Osteocyte (in vitro differentiated cells): Measurements from ENCODE around the gene LGALS7. TPM values are rescaled to one million over a fixed set of nuclear protein-coding genes. Genes with fewer than 3 reads are reported as not detected.
"Not testable (repeated sequence)": the region's sequence is repeated elsewhere in the genome, so short reads cannot be mapped to it uniquely, and the experiment has no call there.

ENCODE experiments used
- DNase-seq: peaks from one replicate; pipeline ENCODE4 v3.0.0; 2021; ENCODE audit warnings: mixed read lengths; ENCODE audit not compliant: unreplicated experiment; ENCODE audit errors: extremely low spot score
- H3K27ac Mint-ChIP-seq: one replicate; pipeline ENCODE4 v1.8.0; 2021; ENCODE audit warnings: mild to moderate bottlenecking, mixed read lengths; ENCODE audit not compliant: unreplicated experiment
- H3K27me3 Mint-ChIP-seq: one replicate; pipeline ENCODE4 v1.8.0; 2021; ENCODE audit warnings: mixed read lengths; ENCODE audit not compliant: unreplicated experiment
- H3K36me3 Mint-ChIP-seq: one replicate; pipeline ENCODE4 v1.8.0; 2021; ENCODE audit warnings: mixed read lengths; ENCODE audit not compliant: unreplicated experiment
- H3K4me1 Mint-ChIP-seq: one replicate; pipeline ENCODE4 v1.8.0; 2021; ENCODE audit warnings: mixed read lengths; ENCODE audit not compliant: unreplicated experiment
- H3K4me3 Mint-ChIP-seq: one replicate; pipeline ENCODE4 v1.8.0; 2021; ENCODE audit warnings: mild to moderate bottlenecking, moderate library complexity, mixed read lengths; ENCODE audit not compliant: unreplicated experiment
- H3K9me3 Mint-ChIP-seq: one replicate; pipeline ENCODE4 v1.8.0; 2021; ENCODE audit warnings: mixed read lengths; ENCODE audit not compliant: unreplicated experiment
- long read RNA-seq: library from polyadenylated mRNA; unstranded; transcript quantifications from one replicate; pipeline ENCODE4 v2.0.0, GENCODE V29; 2021
- total RNA-seq: library from RNA; stranded (reverse); gene quantifications from 2 replicates; pipeline ENCODE4 v1.2.1, GENCODE V29; 2021
- TF ChIP-seq, protein P1 (sequence below): fragments of 200-600 bp; sonication (generic); IDR thresholded peaks from 2 replicates; pipeline ENCODE4 v1.5.0; 2021; ENCODE audit warnings: antibody characterized with exemption, mild to moderate bottlenecking, moderate library complexity

Gene LGALS7
- not detected in 2 replicates for total RNA-seq
- long read RNA-seq: 0 reads

DNA sequence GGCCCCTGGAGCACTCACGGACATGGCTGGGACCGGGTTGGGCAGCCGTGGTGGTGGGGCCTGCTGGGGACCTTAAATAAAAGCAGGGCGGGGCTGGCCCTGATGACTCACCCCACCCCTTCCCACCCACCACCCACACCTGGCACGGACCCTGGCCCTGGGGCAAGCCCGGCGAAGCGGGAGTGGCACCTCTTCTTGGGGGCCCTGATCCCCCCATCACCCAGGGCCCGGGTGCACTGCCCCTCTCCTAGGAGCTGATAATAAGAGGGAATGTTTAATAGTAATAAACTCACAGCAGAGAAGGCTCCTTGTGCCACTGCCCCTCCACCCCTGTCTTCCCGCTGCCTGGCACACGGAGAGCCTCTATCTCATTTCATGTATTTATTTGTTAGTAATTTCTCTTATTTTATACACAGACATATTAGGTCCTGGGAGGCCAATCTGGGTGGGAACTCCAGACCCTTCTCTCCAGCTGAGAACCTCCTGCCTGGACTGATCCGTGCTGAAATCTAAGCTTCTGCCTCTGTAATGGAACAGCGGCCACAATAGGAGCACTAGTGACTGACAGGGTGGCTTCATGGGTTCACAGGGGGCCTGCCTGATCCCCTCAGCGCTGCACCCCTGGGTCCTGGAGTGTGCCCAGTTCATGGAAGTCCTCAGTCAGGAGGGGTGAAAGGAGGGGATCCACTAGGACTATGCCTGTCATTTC is at the start of gene LGALS7:
TSS of gene LGALS7 (minus strand) at position 49 of the 709 bp plus-strand sequence. CDS start at position 24, 25 bp downstream.
- no peak within 1 kb of the TSS for H3K27ac Mint-ChIP-seq
- no peak for DNase-seq
- H3K4me1 Mint-ChIP-seq: no peaks in the 10 kb centered on the region
- peaks cover 1% of the 10 kb centered on the region for H3K27me3 Mint-ChIP-seq
- TF ChIP-seq, protein P1, sequence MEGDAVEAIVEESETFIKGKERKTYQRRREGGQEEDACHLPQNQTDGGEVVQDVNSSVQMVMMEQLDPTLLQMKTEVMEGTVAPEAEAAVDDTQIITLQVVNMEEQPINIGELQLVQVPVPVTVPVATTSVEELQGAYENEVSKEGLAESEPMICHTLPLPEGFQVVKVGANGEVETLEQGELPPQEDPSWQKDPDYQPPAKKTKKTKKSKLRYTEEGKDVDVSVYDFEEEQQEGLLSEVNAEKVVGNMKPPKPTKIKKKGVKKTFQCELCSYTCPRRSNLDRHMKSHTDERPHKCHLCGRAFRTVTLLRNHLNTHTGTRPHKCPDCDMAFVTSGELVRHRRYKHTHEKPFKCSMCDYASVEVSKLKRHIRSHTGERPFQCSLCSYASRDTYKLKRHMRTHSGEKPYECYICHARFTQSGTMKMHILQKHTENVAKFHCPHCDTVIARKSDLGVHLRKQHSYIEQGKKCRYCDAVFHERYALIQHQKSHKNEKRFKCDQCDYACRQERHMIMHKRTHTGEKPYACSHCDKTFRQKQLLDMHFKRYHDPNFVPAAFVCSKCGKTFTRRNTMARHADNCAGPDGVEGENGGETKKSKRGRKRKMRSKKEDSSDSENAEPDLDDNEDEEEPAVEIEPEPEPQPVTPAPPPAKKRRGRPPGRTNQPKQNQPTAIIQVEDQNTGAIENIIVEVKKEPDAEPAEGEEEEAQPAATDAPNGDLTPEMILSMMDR: no peak
- no peaks in the 10 kb centered on the region for H3K36me3 Mint-ChIP-seq
- no peaks in the 10 kb centered on the region for H3K9me3 Mint-ChIP-seq
- no peak within 1 kb of the TSS for H3K4me3 Mint-ChIP-seq

DNA sequence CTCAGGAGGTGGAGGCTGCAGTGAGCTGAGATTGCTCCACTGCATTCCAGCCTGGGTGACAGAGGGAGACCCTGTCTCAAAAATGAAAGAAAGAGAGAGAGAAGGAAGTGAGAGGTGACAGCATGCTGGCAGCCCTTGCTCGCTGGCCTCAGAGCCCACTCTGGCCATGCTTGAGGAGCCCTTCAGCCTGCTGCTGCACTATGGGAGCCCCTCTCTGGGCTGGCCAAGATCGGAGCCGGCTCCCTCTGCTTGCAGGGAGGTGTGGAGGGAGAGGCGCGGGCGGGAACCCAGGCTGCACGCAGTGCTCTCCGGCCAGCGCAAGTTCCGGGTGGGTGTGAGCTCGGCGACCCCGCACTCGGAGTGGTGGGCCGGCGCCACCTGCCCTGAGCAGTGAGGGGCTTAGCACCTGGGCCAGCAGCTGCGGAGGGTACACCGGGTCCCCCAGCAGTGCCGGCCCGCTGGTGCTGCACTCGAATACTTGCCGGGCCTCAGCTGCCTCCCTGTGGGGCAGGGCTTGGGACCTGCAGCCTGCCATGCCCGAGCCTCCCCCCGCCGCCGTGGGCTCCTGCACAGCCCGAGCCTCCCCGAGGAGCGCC is 48.0 kb upstream of the LGALS7 start:
- H3K27ac Mint-ChIP-seq, H3K4me3 Mint-ChIP-seq, DNase-seq, H3K27me3 Mint-ChIP-seq, H3K4me1 Mint-ChIP-seq, H3K9me3 Mint-ChIP-seq: not testable (repeated sequence)
- H3K36me3 Mint-ChIP-seq: peaks cover 33% of the 10 kb centered on the region

DNA sequence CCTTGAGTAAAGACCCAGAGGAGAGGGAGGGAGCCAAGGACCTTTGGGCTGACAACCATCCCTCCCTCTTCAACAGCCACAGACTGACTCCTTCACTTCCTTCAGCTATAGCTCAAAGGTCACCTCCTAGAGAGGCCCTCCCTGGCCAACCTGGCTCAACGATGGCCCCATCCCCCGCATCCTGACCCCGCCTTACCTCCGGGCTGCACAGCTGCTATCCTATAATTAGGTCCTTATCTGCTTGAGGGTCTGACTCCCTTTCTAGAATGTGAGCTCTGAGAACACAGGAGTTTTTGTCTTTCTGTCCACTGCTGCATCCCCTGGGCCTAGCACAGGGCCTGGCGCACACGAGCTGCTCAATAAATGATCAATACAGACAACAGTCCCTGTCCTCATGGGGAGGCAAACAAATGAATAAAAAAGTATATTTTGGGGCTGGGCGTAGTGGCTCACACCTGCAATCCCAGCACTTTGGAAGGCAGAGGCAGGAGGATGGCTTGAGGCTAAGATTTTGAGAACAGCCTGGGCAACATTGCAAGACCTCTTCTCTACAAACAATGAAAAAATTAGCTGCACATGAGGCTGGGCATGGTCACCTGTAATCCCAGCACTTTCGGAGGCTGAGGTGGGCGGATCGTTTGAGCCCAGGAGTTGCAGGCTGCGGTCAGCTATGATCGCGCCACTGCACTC is 46.1 kb upstream of the LGALS7 start:
- H3K36me3 Mint-ChIP-seq: peaks cover 42% of the 10 kb centered on the region
- no peaks in the 10 kb centered on the region for H3K27me3 Mint-ChIP-seq
- TF ChIP-seq, protein P1: no peak
- peaks cover 4% of the 10 kb centered on the region for H3K4me1 Mint-ChIP-seq
- H3K4me3 Mint-ChIP-seq: no peak overlapping the region
- no peak overlapping the region for H3K27ac Mint-ChIP-seq
- H3K9me3 Mint-ChIP-seq: peaks cover 3% of the 10 kb centered on the region
- no peak for DNase-seq

DNA sequence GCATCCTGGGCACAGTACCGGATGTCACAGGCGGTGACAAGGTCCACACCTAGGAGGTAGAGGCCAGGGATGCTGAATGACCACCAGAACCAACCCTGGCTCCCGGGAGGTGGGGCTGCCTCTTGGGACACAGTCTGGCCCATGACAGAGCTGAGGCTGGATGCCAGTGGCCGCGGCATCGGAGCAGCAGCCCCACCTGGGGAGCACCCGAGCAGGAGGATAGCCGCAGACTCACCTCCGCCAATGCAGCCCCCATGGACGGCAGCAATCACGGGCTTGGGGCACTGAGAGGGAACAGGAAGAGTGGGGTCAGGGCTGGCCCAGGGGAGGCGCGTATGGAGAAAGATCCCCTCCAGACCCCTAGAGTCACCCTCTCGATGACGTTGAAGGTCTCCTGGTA is 43.8 kb upstream of the LGALS7 start:
- H3K9me3 Mint-ChIP-seq: no peaks in the 10 kb centered on the region
- TF ChIP-seq, protein P1: no peak

DNA sequence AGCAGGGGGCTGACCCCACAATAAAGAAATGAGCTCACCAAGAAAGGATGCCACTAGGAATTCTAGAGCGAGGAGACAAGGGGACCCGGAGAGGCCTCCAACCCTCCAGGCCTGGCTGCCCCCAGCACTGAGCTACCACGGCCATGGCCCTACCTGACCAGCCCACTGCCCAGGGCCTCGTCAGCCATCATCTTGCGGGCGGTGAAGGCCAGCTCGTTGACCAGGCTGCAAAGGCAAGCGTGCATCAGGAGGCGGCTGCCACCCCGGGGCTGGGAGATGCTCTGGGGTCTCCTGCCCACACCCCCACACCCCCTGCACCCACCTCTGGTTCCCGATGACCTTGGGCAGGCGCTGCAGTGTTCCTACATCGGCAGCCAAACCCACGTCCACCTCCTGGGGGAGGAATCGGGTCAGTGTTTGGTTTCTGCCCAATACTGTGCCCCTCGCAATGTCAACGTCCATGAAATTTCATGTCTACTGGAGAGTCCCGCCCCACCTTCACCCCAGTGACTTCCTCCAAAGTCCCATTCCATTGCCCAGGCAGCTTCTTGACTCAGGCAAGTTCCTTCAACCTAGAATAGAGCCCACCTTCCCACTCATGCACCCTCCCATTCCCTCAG is 42.9 kb upstream of the LGALS7 start:
- Mint-ChIP-seq H3K4me1 (peaks cover 2% of the 10 kb centered on the region), H3K9me3 (no peaks in the 10 kb centered on the region), H3K36me3 (peaks cover 27% of the 10 kb centered on the region), H3K27me3 (no peaks in the 10 kb centered on the region), H3K4me3 (no peak overlapping the region), H3K27ac (no peak overlapping the region)
- TF ChIP-seq, protein P1: no peak
- DNase-seq: no peak

More for the DNA sequence above, 43.8 kb upstream of the LGALS7 start:
- Mint-ChIP-seq H3K27ac (no peak overlapping the region), H3K4me3 (no peak overlapping the region), H3K36me3 (peaks cover 27% of the 10 kb centered on the region), H3K4me1 (peaks cover 2% of the 10 kb centered on the region), H3K27me3 (no peaks in the 10 kb centered on the region)
- no peak for DNase-seq
